Measurements from ENCODE around the gene TRRAP.
A peak's percentile ranks its signal among the peaks of the same experiment; 100 is the strongest.

Gene TRRAP

DNA sequence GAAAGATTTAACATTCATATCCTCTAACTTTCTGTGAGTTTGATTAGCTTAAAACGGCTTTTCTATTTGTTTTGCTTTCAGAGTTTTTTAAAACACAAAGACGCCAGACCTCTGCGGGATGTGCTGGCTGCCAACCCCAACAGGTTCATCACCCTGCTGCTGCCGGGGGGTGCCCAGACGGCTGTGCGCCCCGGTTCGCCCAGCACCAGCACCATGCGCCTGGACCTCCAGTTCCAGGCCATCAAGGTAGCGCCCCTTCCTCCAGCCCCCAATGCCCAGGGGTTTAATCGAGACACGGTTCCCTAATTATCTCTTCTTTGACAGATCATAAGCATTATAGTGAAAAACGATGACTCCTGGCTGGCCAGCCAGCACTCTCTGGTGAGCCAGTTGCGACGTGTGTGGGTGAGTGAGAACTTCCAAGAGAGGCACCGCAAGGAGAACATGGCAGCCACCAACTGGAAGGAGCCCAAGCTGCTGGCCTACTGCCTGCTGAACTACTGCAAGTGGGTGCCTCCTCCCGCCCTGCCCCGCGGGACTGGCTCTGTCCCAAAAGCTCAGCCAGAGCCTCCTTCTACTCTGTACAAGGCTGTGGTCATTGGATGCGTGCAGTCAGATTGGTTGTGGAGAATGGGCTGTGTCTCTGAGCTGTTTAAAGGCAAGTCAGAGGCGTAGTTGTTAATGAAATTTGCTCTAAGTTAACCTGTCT lies 71.2 kb downstream of the TRRAP start:
- peak; percentile 64 for DNase-seq (ENCODE audit: low spot score)

- DNase-seq (ENCODE audit: low spot score) = no peak
Observed at GRCh38 chr7:98955992-98956391, 77.7 kb downstream of the TRRAP start.

DNA sequence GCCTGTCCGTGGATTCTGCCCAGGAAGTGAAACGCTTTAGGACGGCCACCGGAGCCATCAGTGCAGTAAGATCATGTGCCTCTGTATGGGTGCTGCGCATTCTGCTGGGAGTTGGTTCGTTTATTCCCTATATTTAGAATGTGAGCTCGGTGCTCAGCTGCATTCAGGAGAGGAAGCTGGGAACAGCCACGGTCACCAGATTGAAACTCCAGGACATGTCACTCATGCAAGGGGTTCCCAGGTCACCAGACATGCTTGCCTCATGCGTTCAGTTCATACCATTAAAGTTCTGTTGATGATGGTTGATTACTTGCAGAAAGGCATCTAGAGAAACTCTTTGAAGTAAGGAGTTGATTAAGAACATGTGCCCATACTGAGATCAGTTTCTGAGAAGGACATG lies 78.1 kb downstream of the TRRAP start:
- no peak for DNase-seq (ENCODE audit: low spot score)

GRCh38 chr7:98956937-98957336 lies 78.6 kb downstream of the TRRAP start:
- DNase-seq (ENCODE audit: low spot score) = peak; percentile 59

GRCh38 chr7:98957766-98958165 lies 79.4 kb downstream of the TRRAP start:
- no peak for DNase-seq (ENCODE audit: low spot score)

- DNase-seq (ENCODE audit: low spot score) = no peak
Observed at GRCh38 chr7:98958968-98959367, 80.6 kb downstream of the TRRAP start.

- no peak for DNase-seq (ENCODE audit: low spot score)
Observed at GRCh38 chr7:98963305-98963704, 85.0 kb downstream of the TRRAP start.

DNA sequence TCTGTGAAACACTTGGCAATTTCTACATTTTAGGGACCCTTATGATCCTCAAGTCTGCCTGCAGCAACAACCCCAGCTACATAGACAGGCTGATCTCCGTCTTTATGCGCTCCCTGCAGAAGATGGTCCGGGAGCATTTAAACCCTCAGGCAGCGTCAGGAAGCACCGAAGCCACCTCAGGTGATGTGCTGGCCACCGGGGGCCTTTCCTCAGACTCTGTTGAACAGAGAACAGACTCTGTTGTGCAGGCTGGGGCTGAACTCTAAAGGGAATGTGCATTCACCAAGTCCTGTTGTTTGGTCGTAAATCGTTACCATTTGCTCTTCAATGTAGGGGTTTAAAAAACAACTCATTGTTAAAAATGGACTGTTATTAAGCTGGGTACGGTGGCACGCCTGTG lies 86.3 kb downstream of the TRRAP start:
- DNase-seq (ENCODE audit: low spot score) = no peak

DNA sequence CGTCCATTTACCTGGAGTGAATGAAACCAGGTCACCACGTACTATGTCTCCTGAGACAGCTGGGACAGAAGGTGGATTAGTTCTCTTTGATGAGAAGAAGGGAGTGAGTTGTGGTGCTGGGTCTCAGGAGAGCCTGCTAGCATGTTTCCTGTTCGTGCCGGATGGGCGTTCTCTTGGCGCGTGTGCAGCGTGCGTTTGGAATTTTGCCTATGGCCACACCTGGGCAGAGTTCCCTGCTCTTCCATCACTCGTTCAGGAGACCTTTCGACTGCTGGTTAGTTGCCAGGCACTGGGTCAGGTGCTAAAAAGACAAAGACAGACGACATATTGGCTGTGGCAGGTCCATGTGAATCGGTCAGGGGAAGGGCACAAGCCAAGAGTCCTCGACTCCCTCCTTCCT lies 90.3 kb downstream of the TRRAP start:
- DNase-seq (ENCODE audit: low spot score) = no peak

GRCh38 chr7:98969386-98969785 lies 91.1 kb downstream of the TRRAP start:
- DNase-seq (ENCODE audit: low spot score) = no peak

GRCh38 chr7:98970016-98970615 lies 91.8 kb downstream of the TRRAP start:
- DNase-seq (ENCODE audit: low spot score) = no peak

DNA sequence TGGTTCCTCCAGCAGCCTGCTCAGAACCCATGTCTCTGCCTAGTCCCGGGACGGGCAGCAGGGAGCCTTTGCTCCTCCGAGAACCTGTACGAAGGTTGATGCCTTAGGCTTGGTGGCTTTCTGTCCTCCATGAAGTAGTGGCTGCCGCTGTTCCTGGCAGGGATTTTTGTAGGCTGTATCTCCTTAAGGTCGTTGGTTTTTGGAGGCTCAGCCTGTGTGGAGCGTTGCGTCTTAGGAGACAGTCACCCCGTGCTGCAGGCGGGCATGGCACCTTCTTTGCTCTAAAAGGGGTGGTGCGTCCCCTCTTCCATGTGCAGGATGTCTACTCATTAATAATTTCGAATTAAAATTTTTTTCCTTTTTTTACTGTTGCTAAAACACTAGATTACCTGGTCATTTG lies 92.5 kb downstream of the TRRAP start:
- DNase-seq (ENCODE audit: low spot score) = no peak

DNA sequence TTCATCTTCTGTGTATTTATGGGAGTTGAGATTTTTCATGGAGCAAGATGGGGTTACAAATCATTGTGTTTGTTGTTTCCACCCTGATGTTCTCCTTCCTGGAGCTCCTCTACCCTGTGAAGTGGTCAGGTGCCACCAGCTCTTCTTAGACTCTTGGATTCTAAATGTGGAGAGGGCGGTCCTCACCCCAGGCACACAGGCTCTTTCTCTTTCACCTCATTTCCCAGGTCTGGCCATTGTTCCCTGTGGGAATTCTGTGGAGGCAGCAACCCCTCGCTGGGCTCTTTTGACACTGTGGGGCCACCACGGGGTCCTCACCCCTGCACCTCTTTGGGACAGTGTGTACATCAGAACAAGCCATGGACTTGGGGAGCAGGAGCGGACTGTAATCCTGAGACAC lies 95.9 kb downstream of the TRRAP start:
- DNase-seq (ENCODE audit: low spot score) = no peak

- peak; percentile 51 for DNase-seq (ENCODE audit: low spot score)
Observed at GRCh38 chr7:98974906-98975816, 96.8 kb downstream of the TRRAP start.

- no peak for DNase-seq (ENCODE audit: low spot score)
Observed at GRCh38 chr7:98976396-98977185, 98.3 kb downstream of the TRRAP start.

GRCh38 chr7:98978672-98979071 lies 100.3 kb downstream of the TRRAP start:
- no peak for DNase-seq (ENCODE audit: low spot score)

DNA sequence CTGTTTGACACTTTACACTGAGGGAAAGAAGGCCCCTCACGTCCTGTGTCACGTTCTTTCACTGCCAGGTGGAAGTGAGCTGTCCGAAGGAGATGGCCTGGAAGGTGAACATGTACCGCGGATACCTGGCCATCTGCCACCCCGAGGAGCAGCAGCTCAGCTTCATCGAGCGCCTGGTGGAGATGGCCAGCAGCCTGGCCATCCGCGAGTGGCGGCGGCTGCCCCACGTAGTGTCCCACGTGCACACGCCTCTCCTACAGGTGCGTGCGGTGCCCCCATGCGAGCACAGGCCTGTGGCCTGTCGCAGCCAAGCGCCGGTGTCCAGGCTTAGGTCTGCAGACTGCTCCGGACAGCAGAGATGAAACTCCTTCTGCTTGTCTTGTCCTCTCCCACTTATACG lies 103.4 kb downstream of the TRRAP start:
- DNase-seq (ENCODE audit: low spot score) = no peak

GRCh38 chr7:98982686-98983085 lies 104.4 kb downstream of the TRRAP start:
- DNase-seq (ENCODE audit: low spot score) = no peak

- no peak for DNase-seq (ENCODE audit: low spot score)
Observed at GRCh38 chr7:98984126-98984525, 105.8 kb downstream of the TRRAP start.

DNA sequence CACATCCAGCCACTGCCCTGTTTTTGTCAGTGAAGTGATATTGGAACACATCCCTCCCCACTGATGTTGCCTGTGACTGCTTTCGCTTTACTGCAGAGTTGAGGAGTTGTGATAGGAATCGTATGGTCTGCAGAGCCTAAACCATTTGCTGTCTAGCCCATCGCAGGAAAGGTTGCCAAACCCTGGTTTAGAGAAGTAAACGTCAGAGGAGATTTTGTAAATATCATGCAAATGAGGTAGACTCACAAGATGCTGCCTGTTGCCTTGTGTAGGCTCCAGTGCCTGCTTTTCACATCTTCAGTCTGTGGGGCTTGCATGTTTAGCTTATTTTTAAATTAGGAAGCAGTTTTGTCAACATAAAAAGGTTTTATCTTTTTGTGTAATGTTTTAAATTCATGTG lies 107.1 kb downstream of the TRRAP start:
- no peak for DNase-seq (ENCODE audit: low spot score)

DNA sequence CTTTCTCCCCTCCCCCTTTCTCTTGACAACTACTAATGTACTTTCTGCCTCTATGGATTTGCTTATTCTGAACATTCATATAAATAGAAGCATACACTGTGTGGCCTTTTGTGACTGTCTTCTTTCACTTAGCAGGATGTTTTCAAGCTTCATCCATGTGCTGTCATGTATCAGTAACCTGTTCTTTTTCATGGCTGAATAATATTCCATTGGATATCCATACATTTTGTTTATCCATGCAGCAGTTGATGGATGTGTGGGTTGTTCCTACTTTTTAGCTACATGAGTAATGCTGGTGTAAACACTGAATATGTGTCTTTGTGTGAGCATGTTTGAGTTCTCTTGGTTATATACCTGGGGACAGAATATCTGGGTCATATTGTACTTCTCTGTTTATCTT lies 107.6 kb downstream of the TRRAP start:
- DNase-seq (ENCODE audit: low spot score) = no peak

GRCh38 chr7:98988641-98989040 lies 110.3 kb downstream of the TRRAP start:
- no peak for DNase-seq (ENCODE audit: low spot score)

Data from Ammon's horn (tissue), 1 donor.